ENCODE results near the gene RUNDC1.

RUNDC1 gene

GRCh38 chr17:42982266-42982665 lies 1.9 kb downstream of the RUNDC1 start:
- DNase-seq: no peak
- H2AFZ ChIP-seq (ENCODE audit: low read length): no peak overlapping the region
- peaks cover 46% of the 10 kb centered on the region for H3K79me2 ChIP-seq (ENCODE audit: low read length)
- H3K36me3 ChIP-seq (replicated peaks; ENCODE audit: insufficient read depth, low read length): no peaks in the 10 kb centered on the region
- H3K27me3 ChIP-seq (replicated peaks; ENCODE audit: insufficient read depth, low read length): no peaks in the 10 kb centered on the region
- no peaks in the 10 kb centered on the region for H4K20me1 ChIP-seq (ENCODE audit: insufficient read depth, low read length)
- H3F3A ChIP-seq (ENCODE audit: insufficient read depth, low read length): peaks cover 11% of the 10 kb centered on the region
- H3K9ac ChIP-seq (ENCODE audit: low read length): no peak overlapping the region
- peaks cover 13% of the 10 kb centered on the region for H3K4me1 ChIP-seq (ENCODE audit: low read length)
- no peak overlapping the region for H3K4me3 ChIP-seq (ENCODE audit: low read length)
- TF ChIP-seq EZH2 (optimal IDR thresholded peaks at IDR 0.05; ENCODE audit: low read depth, low read length) (no peak), EZH2phosphoT487 (IDR thresholded peaks at IDR 0.05; ENCODE audit: low read length) (no peak), CTCF (IDR thresholded peaks at IDR 0.05; ENCODE audit: low read length) (no peak)
- H3K4me2 ChIP-seq (ENCODE audit: low read depth, low read length): no peak overlapping the region
- H3K9me3 ChIP-seq (replicated peaks; ENCODE audit: insufficient read depth, low read length): no peaks in the 10 kb centered on the region
- no peaks in the 10 kb centered on the region for H3K9me2 ChIP-seq (replicated peaks; ENCODE audit: insufficient read depth, low read length)
- H3K27ac ChIP-seq (ENCODE audit: low read length): no peak overlapping the region

- Histone ChIP-seq H3K27me3 (replicated peaks; ENCODE audit: insufficient read depth, low read length) (no peaks in the 10 kb centered on the region), H4K20me1 (ENCODE audit: insufficient read depth, low read length) (no peaks in the 10 kb centered on the region), H2AFZ (ENCODE audit: low read length) (no peak overlapping the region), H3K27ac (ENCODE audit: low read length) (no peak overlapping the region), H3K79me2 (ENCODE audit: low read length) (peaks cover 46% of the 10 kb centered on the region), H3K36me3 (replicated peaks; ENCODE audit: insufficient read depth, low read length) (peaks cover 5% of the 10 kb centered on the region; the same call in 1 of the 2 replicates), H3K4me2 (ENCODE audit: low read depth, low read length) (no peak overlapping the region), H3K4me3 (ENCODE audit: low read length) (no peak overlapping the region), H3K9ac (ENCODE audit: low read length) (no peak overlapping the region), H3K9me3 (replicated peaks; ENCODE audit: insufficient read depth, low read length) (no peaks in the 10 kb centered on the region), H3F3A (ENCODE audit: insufficient read depth, low read length) (peaks cover 9% of the 10 kb centered on the region), H3K4me1 (ENCODE audit: low read length) (0 out of 2 replicates have a peak, but pooled peaks cover 4% of the 10 kb centered on the region), H3K9me2 (replicated peaks; ENCODE audit: insufficient read depth, low read length) (no peaks in the 10 kb centered on the region)
- no peak for DNase-seq
- TF ChIP-seq EZH2phosphoT487 (IDR thresholded peaks at IDR 0.05; ENCODE audit: low read length) (no peak), EZH2 (optimal IDR thresholded peaks at IDR 0.05; ENCODE audit: low read depth, low read length) (no peak), CTCF (IDR thresholded peaks at IDR 0.05; ENCODE audit: low read length) (no peak)
These were observed 4.9 kb downstream of the RUNDC1 start for GRCh38 chr17:42985225-42985624.

- Histone ChIP-seq H3K4me2 (ENCODE audit: low read depth, low read length) (no peak overlapping the region), H3K36me3 (replicated peaks; ENCODE audit: insufficient read depth, low read length) (peaks cover 16% of the 10 kb centered on the region)
These were observed 8.8 kb downstream of the RUNDC1 start for GRCh38 chr17:42989141-42989540.

More at GRCh38 chr17:42989141-42989540, 8.8 kb downstream of the RUNDC1 start:
- Histone ChIP-seq H4K20me1 (ENCODE audit: insufficient read depth, low read length) (no peaks in the 10 kb centered on the region), H3K9me3 (replicated peaks; ENCODE audit: insufficient read depth, low read length) (no peaks in the 10 kb centered on the region), H3F3A (ENCODE audit: insufficient read depth, low read length) (no peaks in the 10 kb centered on the region), H3K4me3 (ENCODE audit: low read length) (no peak overlapping the region), H2AFZ (ENCODE audit: low read length) (no peak overlapping the region), H3K79me2 (ENCODE audit: low read length) (peaks cover 18% of the 10 kb centered on the region), H3K9ac (ENCODE audit: low read length) (no peak overlapping the region), H3K9me2 (replicated peaks; ENCODE audit: insufficient read depth, low read length) (no peaks in the 10 kb centered on the region), H3K4me1 (ENCODE audit: low read length) (no peaks in the 10 kb centered on the region), H3K27ac (ENCODE audit: low read length) (no peak overlapping the region), H3K27me3 (replicated peaks; ENCODE audit: insufficient read depth, low read length) (no peaks in the 10 kb centered on the region)
- no peak for DNase-seq
- TF ChIP-seq EZH2 (optimal IDR thresholded peaks at IDR 0.05; ENCODE audit: low read depth, low read length): no peak
- TF ChIP-seq EZH2phosphoT487 (IDR thresholded peaks at IDR 0.05; ENCODE audit: low read length): no peak
- TF ChIP-seq CTCF (IDR thresholded peaks at IDR 0.05; ENCODE audit: low read length): no peak
